ENCODE measurements around the gene CLDN7.

DNA sequence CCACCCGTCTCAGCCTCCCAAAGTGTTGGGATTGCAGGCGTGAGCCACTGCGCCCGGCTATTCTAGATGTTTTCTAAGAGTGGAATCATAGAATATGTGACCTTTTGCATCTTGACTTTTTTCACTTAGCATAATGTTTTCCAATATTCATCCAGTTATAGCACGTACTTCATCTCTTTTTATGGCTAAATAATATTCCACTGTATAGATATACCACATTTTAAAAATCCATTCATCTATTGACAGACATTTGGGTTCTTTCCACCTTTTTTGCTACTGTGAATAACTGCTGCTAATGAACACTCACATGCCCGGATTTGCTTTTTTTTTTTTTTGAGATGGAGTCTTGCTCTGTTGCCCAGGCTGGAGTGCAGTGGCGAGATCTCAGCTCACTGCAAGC is 41.9 kb upstream of the CLDN7 start:
- TF ChIP-seq, protein P1, sequence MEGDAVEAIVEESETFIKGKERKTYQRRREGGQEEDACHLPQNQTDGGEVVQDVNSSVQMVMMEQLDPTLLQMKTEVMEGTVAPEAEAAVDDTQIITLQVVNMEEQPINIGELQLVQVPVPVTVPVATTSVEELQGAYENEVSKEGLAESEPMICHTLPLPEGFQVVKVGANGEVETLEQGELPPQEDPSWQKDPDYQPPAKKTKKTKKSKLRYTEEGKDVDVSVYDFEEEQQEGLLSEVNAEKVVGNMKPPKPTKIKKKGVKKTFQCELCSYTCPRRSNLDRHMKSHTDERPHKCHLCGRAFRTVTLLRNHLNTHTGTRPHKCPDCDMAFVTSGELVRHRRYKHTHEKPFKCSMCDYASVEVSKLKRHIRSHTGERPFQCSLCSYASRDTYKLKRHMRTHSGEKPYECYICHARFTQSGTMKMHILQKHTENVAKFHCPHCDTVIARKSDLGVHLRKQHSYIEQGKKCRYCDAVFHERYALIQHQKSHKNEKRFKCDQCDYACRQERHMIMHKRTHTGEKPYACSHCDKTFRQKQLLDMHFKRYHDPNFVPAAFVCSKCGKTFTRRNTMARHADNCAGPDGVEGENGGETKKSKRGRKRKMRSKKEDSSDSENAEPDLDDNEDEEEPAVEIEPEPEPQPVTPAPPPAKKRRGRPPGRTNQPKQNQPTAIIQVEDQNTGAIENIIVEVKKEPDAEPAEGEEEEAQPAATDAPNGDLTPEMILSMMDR (IDR thresholded peaks at IDR 0.05): no peak
- TF ChIP-seq POLR2A (IDR thresholded peaks at IDR 0.05): no peak

Measured in tibial nerve (tissue), 3 donors.